HG02938 (cell line): ENCODE data around the gene PITRM1.
"Not testable (repeated sequence)": the region's sequence is repeated elsewhere in the genome, so short reads cannot be mapped to it uniquely, and the experiment has no call there.

ENCODE experiments used
- ATAC-seq: cut with Tn5 transposase; IDR thresholded peaks from one replicate; pipeline ENCODE4 v1.9.1; 2021; ENCODE audit warnings: mild to moderate bottlenecking, moderate library complexity; ENCODE audit not compliant: unreplicated experiment

PITRM1 gene

GRCh38 chr10:3172446-3173170 lies at the start of gene PITRM1:
Gene PITRM1, minus strand, starts transcription at chr10:3172782. Its CDS starts 10 bp downstream, at chr10:3172772.
- ATAC-seq, result peak; percentile 94

GRCh38 chr10:3222068-3222467 lies 49.5 kb upstream of the PITRM1 start:
- ATAC-seq, result no peak

GRCh38 chr10:3221601-3222000 lies 49.0 kb upstream of the PITRM1 start:
- ATAC-seq, result not testable (repeated sequence)

GRCh38 chr10:3220853-3221252 lies 48.3 kb upstream of the PITRM1 start:
- no peak for ATAC-seq

- not testable (repeated sequence) for ATAC-seq
These were observed 46.5 kb upstream of the PITRM1 start for GRCh38 chr10:3219021-3219628.

GRCh38 chr10:3217853-3218252 lies 45.3 kb upstream of the PITRM1 start:
- no peak for ATAC-seq

GRCh38 chr10:3217301-3217700 lies 44.7 kb upstream of the PITRM1 start:
- ATAC-seq, result no peak

GRCh38 chr10:3215153-3215775 lies 42.7 kb upstream of the PITRM1 start:
- ATAC-seq, result no peak

- no peak for ATAC-seq
These were observed 41.4 kb upstream of the PITRM1 start for GRCh38 chr10:3213758-3214515.

- no peak for ATAC-seq
These were observed 40.6 kb upstream of the PITRM1 start for GRCh38 chr10:3213208-3213607.

- ATAC-seq, result no peak
These were observed 37.8 kb upstream of the PITRM1 start for GRCh38 chr10:3210251-3210877.

- no peak for ATAC-seq
These were observed 36.2 kb upstream of the PITRM1 start for GRCh38 chr10:3208481-3209406.

GRCh38 chr10:3207351-3207750 lies 34.8 kb upstream of the PITRM1 start:
- ATAC-seq, result no peak

GRCh38 chr10:3206511-3207157 lies 34.1 kb upstream of the PITRM1 start:
- ATAC-seq, result no peak

- ATAC-seq, result no peak
These were observed 31.4 kb upstream of the PITRM1 start for GRCh38 chr10:3203972-3204371.

GRCh38 chr10:3203016-3203811 lies 30.6 kb upstream of the PITRM1 start:
- no peak for ATAC-seq

GRCh38 chr10:3201796-3202195 lies 29.2 kb upstream of the PITRM1 start:
- ATAC-seq, result no peak

- no peak for ATAC-seq
These were observed 26.9 kb upstream of the PITRM1 start for GRCh38 chr10:3199488-3199887.

- ATAC-seq, result no peak
These were observed 26.3 kb upstream of the PITRM1 start for GRCh38 chr10:3198900-3199299.
